Right lobe of liver (tissue), 6 donors: Measurements from ENCODE around the gene PSMB9. TPM values are rescaled to one million over a fixed set of nuclear protein-coding genes. Genes with fewer than 3 reads are reported as not detected.

Experiments
- ATAC-seq, 4 donors: fragments of 200-7000 bp; cut with Tn5 transposase; one replicate each; pipeline ENCODE4 v1.9.1; 2020; ENCODE audit warnings: mild to moderate bottlenecking in 4 of 4, moderate library complexity in 4 of 4
- DNase-seq, 3 donors: peaks; one replicate each; pipeline ENCODE4 v3.0.0-alpha.2; 2020
- H3K27ac ChIP-seq, 3 donors: fragments of 200-600 bp; one replicate each; pipeline ENCODE4 v1.8.0; 2022
- H3K27me3 ChIP-seq, 2 donors: fragments of 200-600 bp; one replicate each; pipeline ENCODE4 v1.8.0; 2022
- H3K36me3 ChIP-seq, 4 donors: fragments of 200-600 bp; sonication (generic) in 1 of 4; one replicate each; pipeline versions ENCODE4 v1.5.1 to v1.8.0; 2017 to 2022; ENCODE audit warnings: control low read depth in 1 of 4
- H3K4me1 ChIP-seq, 4 donors: fragments of 200-600 bp; sonication (generic) in 1 of 4; one replicate each; pipeline versions ENCODE4 v1.5.1 to v1.8.0; 2017 to 2022; ENCODE audit warnings: control low read depth in 1 of 4
- H3K4me3 ChIP-seq, 3 donors: fragments of 200-600 bp; one replicate each; pipeline ENCODE4 v1.8.0; 2022
- H3K9me3 ChIP-seq, 4 donors: fragments of 200-600 bp; sonication (generic) in 1 of 4; one replicate each; pipeline versions ENCODE4 v1.5.1 to v1.8.0; 2017 to 2022; ENCODE audit warnings: control low read depth in 1 of 4
- CTCF ChIP-seq, 4 donors: fragments of 200-600 bp in 3 of 4; fragments of 450-650 bp in 1 of 4; IDR thresholded peaks; one replicate each; pipeline versions ENCODE4 v1.5.1 to v1.8.0; 2016 to 2022; ENCODE audit warnings: antibody characterized with exemption in 4 of 4, mild to moderate bottlenecking in 2 of 4
- POLR2A ChIP-seq: fragments of 450-650 bp; IDR thresholded peaks from one replicate; pipeline ENCODE4 v1.6.1; 2017; ENCODE audit warnings: antibody characterized with exemption, mild to moderate bottlenecking
- WGBS: methylation state at CpG from one replicate; pipeline ENCODE4 v1.1.6; 2018; ENCODE audit warnings: low coverage, low lambda C conversion rate; ENCODE audit not compliant: insufficient coverage; ENCODE audit errors: missing lambda C conversion rate; 5-methylcytosine and 5-hydroxymethylcytosine counted together
- intact Hi-C, 2 donors: fragments of 100-400 bp; cut with DNase I; formaldehyde crosslinking; loops; one replicate each; pipeline versions ENCODE4 v1.11.2 to v1.14.1; 2022
- total RNA-seq, 6 experiments: library from RNA; depleted of rRNA in 2 of 6; stranded (reverse); fragments of >200 nt in 2 of 6; fragmentation: NEBNext Ultra II Directional in 3 of 6; extraction: Animal tissue kit (Norgen Biotek cat#: 25700) in 3 of 6; gene quantifications; one replicate each; pipeline versions ENCODE4 v1.1.0 to v1.2.4, GENCODE V29; 2016 to 2023
- donor health status: DM: no; HTN: yes; CAD: no.
- donor health status: DM: no; HTN: no; CAD: no.
- donor health status: DM: no; HTN: no; CAD: no.
- donor health status: DM: no; HTN: yes; CAD: no.
- donor health status: DM: no; HTN: yes; CAD: no.

PSMB9 gene
- total RNA-seq, 6 experiments from 2014 or later = 7.1 to 33.2 (median 18.0) TPM

- H3K27ac ChIP-seq = no peak overlapping the region
- DNase-seq (no peak), ATAC-seq (no peak)
- intact Hi-C loops = no loop called here
- H3K4me3 ChIP-seq = no peak overlapping the region
- no peak for TF ChIP-seq POLR2A
- TF ChIP-seq CTCF (IDR thresholded peaks at IDR 0.05) = no peak
- no peaks in the 10 kb centered on the region for H3K9me3 ChIP-seq
- H3K36me3 ChIP-seq = no peaks in the 10 kb centered on the region
- no peaks in the 10 kb centered on the region for H3K27me3 ChIP-seq
- WGBS = 76% methylated on average over 2 of the region's 2 CpGs
- peaks cover 0 to 18% (median 7%) of the 10 kb centered on the region in 4 donors for H3K4me1 ChIP-seq
These were observed 17.1 kb upstream of the PSMB9 start for GRCh38 chr6:32836873-32837272.

DNA sequence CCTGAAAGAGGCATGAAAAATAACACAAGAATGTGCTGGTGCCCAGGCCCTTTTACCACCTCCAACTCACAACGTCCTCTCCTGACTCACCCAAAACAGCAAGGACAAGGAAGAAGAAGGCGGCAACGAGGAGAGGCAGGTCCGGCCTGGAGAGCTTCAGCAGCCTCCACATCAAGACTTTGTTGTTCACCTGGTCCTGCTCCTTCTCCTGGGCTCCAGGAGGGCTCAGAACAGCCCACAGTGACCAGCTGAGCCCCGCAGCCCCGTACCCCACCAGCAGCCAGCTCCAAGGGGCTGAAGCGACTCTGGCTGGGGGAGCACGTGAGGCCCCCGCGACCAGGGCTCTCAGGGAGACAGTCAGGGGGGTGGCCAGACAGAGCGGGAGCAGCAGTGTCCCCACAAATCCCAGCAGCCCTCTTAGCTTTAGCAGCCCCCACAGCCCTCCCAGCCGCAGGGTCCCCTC, 16.3 kb upstream of the PSMB9 start:
- Histone ChIP-seq H3K36me3 (peaks cover 0 to 4% (median 0%) of the 10 kb centered on the region in 4 donors), H3K27ac (peak overlapping the region; percentile 83 to 88 (median 86)), H3K27me3 (no peaks in the 10 kb centered on the region), H3K4me1 (peaks cover 0 to 26% (median 10%) of the 10 kb centered on the region in 4 donors), H3K9me3 (no peaks in the 10 kb centered on the region), H3K4me3 (peak overlapping the region; percentile 83 to 96 (median 85))
- TF ChIP-seq POLR2A = no peak
- no peak for TF ChIP-seq CTCF (IDR thresholded peaks at IDR 0.05)
- intact Hi-C loops = no loop called here
- peak in 1 of 3 donors; percentile 33 for DNase-seq
- no peak for ATAC-seq
- 49% methylated on average over 5 of the region's 12 CpGs for WGBS

DNA sequence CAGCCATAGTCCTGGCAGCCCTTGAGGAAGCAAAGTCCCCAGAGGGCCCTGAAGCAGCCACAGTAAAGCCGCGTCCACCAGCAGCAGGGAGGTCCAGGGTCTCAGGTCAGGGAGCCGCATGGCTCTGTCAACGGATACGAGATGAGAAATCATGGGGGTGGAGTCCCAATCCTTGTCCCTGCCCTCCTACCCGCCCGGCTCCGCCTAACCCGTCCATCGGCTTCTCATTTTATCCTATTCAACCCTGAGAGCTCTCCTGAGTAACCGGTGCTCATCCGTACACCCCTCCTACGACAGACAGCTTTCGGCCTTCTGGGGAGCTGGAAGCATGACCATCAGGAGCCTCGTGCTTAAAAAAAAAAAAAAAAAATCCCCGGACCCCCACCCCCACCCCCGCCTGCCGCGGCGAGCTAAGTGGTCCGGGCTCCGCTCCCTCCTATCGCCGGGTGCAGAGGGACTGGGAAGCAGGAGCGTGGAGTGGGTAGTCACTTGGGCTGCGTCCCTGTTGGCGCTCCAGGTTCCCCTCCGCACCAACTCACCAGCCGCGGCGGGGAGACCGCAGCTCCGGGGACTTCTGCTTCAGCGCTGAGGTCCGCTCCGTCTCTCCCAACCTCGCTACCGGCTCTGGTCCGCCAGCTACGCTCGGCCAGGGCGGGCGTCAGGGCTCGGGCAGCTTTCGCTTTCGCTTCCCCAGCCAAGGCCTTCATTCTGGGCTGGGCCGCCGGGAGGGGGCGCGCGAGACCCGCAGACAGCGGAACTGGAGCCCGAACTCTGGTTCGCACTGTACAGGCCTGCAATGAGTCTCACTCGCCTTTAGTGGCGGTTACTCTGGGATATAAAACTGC, 15.7 kb upstream of the PSMB9 start, which contains the start of gene TAP2:
Gene TAP2, minus strand, starts transcription at position 626 of the 845 bp plus-strand sequence. Its CDS starts 506 bp downstream, at position 120.
- H3K27me3 ChIP-seq = no peaks in the 10 kb centered on the region
- ATAC-seq = peak; percentile 94 to 97 (median 96)
- H3K4me1 ChIP-seq = peaks cover 0 to 32% (median 11%) of the 10 kb centered on the region in 4 donors
- H3K27ac ChIP-seq = peak within 1 kb of the TSS; percentile 83 to 88 (median 86)
- H3K9me3 ChIP-seq = no peaks in the 10 kb centered on the region
- intact Hi-C loops = no loop called here
- TF ChIP-seq CTCF (IDR thresholded peaks at IDR 0.05) (peak; percentile 97 to 99 (median 98)), POLR2A (peak; percentile 58)
- H3K36me3 ChIP-seq = peaks cover 0 to 4% (median 0%) of the 10 kb centered on the region in 4 donors
- peak; percentile 97 to 98 (median 97) for DNase-seq
- peak within 1 kb of the TSS; percentile 83 to 96 (median 85) for H3K4me3 ChIP-seq
- WGBS = 0% methylated on average over 20 of the region's 57 CpGs

GRCh38 chr6:32839356-32839755, 14.6 kb upstream of the PSMB9 start:
- TF ChIP-seq CTCF (IDR thresholded peaks at IDR 0.05) = no peak
- no peak for TF ChIP-seq POLR2A
- intact Hi-C loops = no loop called here
- peaks cover 0 to 33% (median 11%) of the 10 kb centered on the region in 4 donors for H3K4me1 ChIP-seq

More at GRCh38 chr6:32839356-32839755, 14.6 kb upstream of the PSMB9 start:
- ATAC-seq (no peak), DNase-seq (no peak)
- 65% methylated on average over 6 of the region's 15 CpGs for WGBS
- H3K36me3 ChIP-seq = peaks cover 0 to 4% (median 0%) of the 10 kb centered on the region in 4 donors
- H3K4me3 ChIP-seq = no peak overlapping the region
- peak overlapping the region; percentile 83 to 88 (median 86) for H3K27ac ChIP-seq
- no peaks in the 10 kb centered on the region for H3K9me3 ChIP-seq
- H3K27me3 ChIP-seq = no peaks in the 10 kb centered on the region
